B cell (primary cell): Measurements from ENCODE around the gene CRYGB. TPM values are rescaled to one million over a fixed set of nuclear protein-coding genes. Genes with fewer than 3 reads are reported as not detected.
"Not testable (repeated sequence)": the region's sequence is repeated elsewhere in the genome, so short reads cannot be mapped to it uniquely, and the experiment has no call there.

Source experiments
- ATAC-seq: fragments of 200-7000 bp; cut with Tn5 transposase; one replicate; pipeline ENCODE4 v1.10.0; 2021; ENCODE audit warnings: low read depth, mild to moderate bottlenecking, moderate number of reproducible peaks, moderate library complexity
- CTCF ChIA-PET: fragments of 350-600 bp; sonication (Branson Sonifier 250); formaldehyde crosslinking; loops from one replicate; lab custom pipeline; 2021; ENCODE audit warnings: antibody characterized with exemption, inconsistent platforms; lab: Charles Lee
- POLR2A ChIA-PET: fragments of 350-600 bp; sonication (Branson Sonifier 250); formaldehyde crosslinking; loops from one replicate; lab custom pipeline; 2021; ENCODE audit warnings: antibody characterized with exemption; lab: Charles Lee
- DNase-seq: peaks from one replicate; pipeline ENCODE4 v3.0.0; 2013
- H2AFZ ChIP-seq: 2 replicates; pipeline ENCODE4 v1.6.1; 2012; ENCODE audit warnings: mild to moderate bottlenecking, low read depth, low read length; ENCODE audit not compliant: insufficient read depth, poor library complexity, severe bottlenecking
- H3K27ac ChIP-seq, 2 donors: 1 replicate in 1 of 2; 2 replicates in 1 of 2; pipeline ENCODE4 v1.5.1; 2012 to 2013; ENCODE audit warnings: low read length in 2 of 2, mild to moderate bottlenecking in 2 of 2, moderate library complexity in 1 of 2
- H3K27me3 ChIP-seq, 4 experiments: fragments of 200-600 bp in 1 of 4; sonication (generic) in 1 of 4; replicated peaks in 1 of 4; 1 replicate in 2 of 4; 2 replicates in 2 of 4; pipeline versions ENCODE4 v1.6.1 to v1.7.0; 2013 to 2016; ENCODE audit warnings: low read length in 3 of 4, mild to moderate bottlenecking in 2 of 4, mixed read lengths in 1 of 4, moderate library complexity in 1 of 4; ENCODE audit not compliant: insufficient read depth in 4 of 4, control insufficient read depth in 3 of 4; ENCODE audit errors: control extremely low read depth in 1 of 4
- H3K36me3 ChIP-seq, 2 experiments: replicated peaks in 1 of 2; 1 replicate in 1 of 2; 2 replicates in 1 of 2; pipeline versions ENCODE4 v1.6.1 to v1.7.1; 2013; ENCODE audit warnings: low read length in 1 of 2; ENCODE audit not compliant: insufficient read depth in 2 of 2, control insufficient read depth in 1 of 2; ENCODE audit errors: control extremely low read depth in 1 of 2, extremely low read depth in 1 of 2
- H3K4me1 ChIP-seq, 2 donors: fragments of 200-600 bp in 1 of 2; sonication (generic) in 1 of 2; 1 replicate in 1 of 2; 2 replicates in 1 of 2; pipeline versions ENCODE4 v1.5.1 to v1.6.1; 2013 to 2017; ENCODE audit warnings: low read length in 2 of 2; ENCODE audit not compliant: control insufficient read depth in 2 of 2, insufficient read depth in 2 of 2
- H3K4me2 ChIP-seq: replicated peaks from 2 replicates; pipeline ENCODE3; 2012; ENCODE audit warnings: mild to moderate bottlenecking, low read depth, low read length; ENCODE audit not compliant: poor library complexity, severe bottlenecking
- H3K4me3 ChIP-seq, 5 experiments: fragments of 200-600 bp in 1 of 5; sonication (generic) in 1 of 5; 1 replicate in 3 of 5; 2 replicates in 2 of 5; pipeline versions ENCODE4 v1.5.1 to v1.7.0; 2011 to 2016; ENCODE audit warnings: low read length in 4 of 5, mild to moderate bottlenecking in 4 of 5, low read depth in 2 of 5, control low read depth in 1 of 5, moderate library complexity in 1 of 5; ENCODE audit not compliant: insufficient read depth in 1 of 5; ENCODE audit errors: control extremely low read depth in 1 of 5, extremely low read depth in 1 of 5
- H3K79me2 ChIP-seq: fragments of 200-600 bp; sonication (generic); one replicate; pipeline ENCODE4 v1.6.0; 2016; ENCODE audit warnings: low read length; ENCODE audit not compliant: control insufficient read depth, insufficient read depth
- H3K9ac ChIP-seq: fragments of 200-600 bp; sonication (generic); 2 replicates; pipeline ENCODE4 v1.6.1; 2017; ENCODE audit warnings: mild to moderate bottlenecking, low read length, moderate library complexity
- H3K9me3 ChIP-seq, 3 donors: one replicate each; pipeline versions ENCODE4 v1.6.1 to v1.7.1; 2013; ENCODE audit warnings: low read length in 2 of 3; ENCODE audit not compliant: control insufficient read depth in 2 of 3, insufficient read depth in 1 of 3; ENCODE audit errors: control extremely low read depth in 1 of 3
- H4K20me1 ChIP-seq: 2 replicates; pipeline ENCODE4 v1.6.0; 2012; ENCODE audit warnings: mild to moderate bottlenecking, low read length; ENCODE audit not compliant: insufficient read depth, control insufficient read depth, poor library complexity, severe bottlenecking
- H3K27ac Mint-ChIP-seq: one replicate; pipeline ENCODE4 v1.8.0; 2021; ENCODE audit warnings: mixed read lengths
- H3K27me3 Mint-ChIP-seq: one replicate; pipeline ENCODE4 v1.8.0; 2021; ENCODE audit warnings: mixed read lengths
- H3K4me1 Mint-ChIP-seq: one replicate; pipeline ENCODE4 v1.8.0; 2021; ENCODE audit warnings: mixed read lengths
- H3K4me3 Mint-ChIP-seq: one replicate; pipeline ENCODE4 v1.8.0; 2021; ENCODE audit warnings: mixed read lengths
- H3K9me3 Mint-ChIP-seq: one replicate; pipeline ENCODE4 v1.8.0; 2022; ENCODE audit warnings: mixed read lengths; ENCODE audit not compliant: insufficient read depth
- EZH2 ChIP-seq: IDR thresholded peaks from 2 replicates; pipeline ENCODE4 v1.6.1; 2012; ENCODE audit warnings: borderline replicate concordance, low read depth, mild to moderate bottlenecking, moderate library complexity, low read length; ENCODE audit not compliant: insufficient read depth, poor library complexity, severe bottlenecking
- WGBS: methylation state at CpG from one replicate; pipeline ENCODE4 v1.1.5; 2013; ENCODE audit warnings: missing lambda C conversion rate; ENCODE audit not compliant: insufficient coverage; 5-methylcytosine and 5-hydroxymethylcytosine counted together
- intact Hi-C: fragments of 100-400 bp; cut with micrococcal nuclease; formaldehyde crosslinking; loops from one replicate; pipeline ENCODE4 v1.10.0; 2022
- polyA plus RNA-seq: library from polyadenylated mRNA; depleted of rRNA; stranded (reverse); fragments of >200 nt; gene quantifications from 2 replicates; pipeline ENCODE4 v1.2.3, GENCODE V29; 2012
- total RNA-seq, 2 donors: library from RNA; stranded (reverse); fragments of 120-200 nt in 1 of 2; gene quantifications; 1 replicate in 1 of 2; 2 replicates in 1 of 2; pipeline versions ENCODE4 v1.2.3 to v1.2.4, GENCODE V29; 2013 to 2022
- TF ChIP-seq, protein P1 (sequence below): fragments of 200-600 bp; IDR thresholded peaks from one replicate; pipeline ENCODE4 v1.8.0; 2022; ENCODE audit warnings: antibody characterized with exemption, mild to moderate bottlenecking

Gene CRYGB
- total and polyA plus RNA-seq, 2 donors (not counting 1 experiment from before 2014, with no cell fraction given) = not detected

DNA sequence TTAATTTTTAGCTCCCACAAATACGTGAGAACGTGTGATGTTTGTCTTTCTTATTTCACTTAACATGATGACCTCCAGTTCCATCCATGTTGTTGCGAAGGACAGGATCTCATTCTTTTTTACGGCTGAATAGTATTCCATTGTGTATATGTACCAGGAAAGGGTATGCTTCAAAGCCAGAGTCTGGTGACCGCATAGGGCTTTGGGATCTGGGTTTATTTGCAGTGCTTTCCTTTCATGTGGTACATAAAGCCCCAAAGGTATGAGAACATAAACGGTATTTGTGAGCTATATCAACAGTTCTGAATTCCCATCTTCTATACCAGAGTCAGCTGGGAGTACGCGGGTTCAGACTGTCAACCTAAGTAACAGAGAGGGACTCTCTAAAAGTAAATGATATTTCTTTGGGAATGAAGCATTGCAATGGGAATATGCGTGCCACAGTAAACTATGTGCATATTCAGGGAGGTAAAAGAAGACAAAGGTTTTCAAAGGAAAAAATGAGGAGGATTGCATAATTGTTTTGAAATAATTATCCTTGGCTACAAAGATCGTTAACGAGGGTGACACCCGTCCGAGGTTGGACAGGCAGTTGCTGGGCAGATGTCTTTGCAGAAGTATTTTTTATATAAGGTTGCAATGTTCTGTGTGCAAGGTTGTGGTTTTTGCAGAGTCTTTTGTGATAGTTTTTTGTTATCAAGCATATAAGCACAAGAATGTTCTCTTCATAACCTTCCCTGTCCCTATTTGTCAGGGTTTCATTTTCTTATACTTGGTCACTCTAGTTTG lies 46.1 kb downstream of the CRYGB start:
- no peaks in the 10 kb centered on the region for H3K36me3 ChIP-seq
- WGBS = 46% methylated on average over 6 of the region's 13 CpGs
- no peaks in the 10 kb centered on the region for H3K9me3 Mint-ChIP-seq
- H3K4me3 ChIP-seq = no peak overlapping the region
- peaks cover 25% of the 10 kb centered on the region for H3K27me3 Mint-ChIP-seq
- CTCF ChIA-PET = no interaction called here
- no peak overlapping the region for H3K27ac Mint-ChIP-seq
- ATAC-seq = no peak
- H3K4me2 ChIP-seq = no peak overlapping the region
- intact Hi-C loops = no loop called here
- no peak overlapping the region for H3K27ac ChIP-seq
- no peak overlapping the region for H3K9ac ChIP-seq
- H3K4me1 Mint-ChIP-seq = no peaks in the 10 kb centered on the region
- no peak for TF ChIP-seq EZH2
- TF ChIP-seq, protein P1, sequence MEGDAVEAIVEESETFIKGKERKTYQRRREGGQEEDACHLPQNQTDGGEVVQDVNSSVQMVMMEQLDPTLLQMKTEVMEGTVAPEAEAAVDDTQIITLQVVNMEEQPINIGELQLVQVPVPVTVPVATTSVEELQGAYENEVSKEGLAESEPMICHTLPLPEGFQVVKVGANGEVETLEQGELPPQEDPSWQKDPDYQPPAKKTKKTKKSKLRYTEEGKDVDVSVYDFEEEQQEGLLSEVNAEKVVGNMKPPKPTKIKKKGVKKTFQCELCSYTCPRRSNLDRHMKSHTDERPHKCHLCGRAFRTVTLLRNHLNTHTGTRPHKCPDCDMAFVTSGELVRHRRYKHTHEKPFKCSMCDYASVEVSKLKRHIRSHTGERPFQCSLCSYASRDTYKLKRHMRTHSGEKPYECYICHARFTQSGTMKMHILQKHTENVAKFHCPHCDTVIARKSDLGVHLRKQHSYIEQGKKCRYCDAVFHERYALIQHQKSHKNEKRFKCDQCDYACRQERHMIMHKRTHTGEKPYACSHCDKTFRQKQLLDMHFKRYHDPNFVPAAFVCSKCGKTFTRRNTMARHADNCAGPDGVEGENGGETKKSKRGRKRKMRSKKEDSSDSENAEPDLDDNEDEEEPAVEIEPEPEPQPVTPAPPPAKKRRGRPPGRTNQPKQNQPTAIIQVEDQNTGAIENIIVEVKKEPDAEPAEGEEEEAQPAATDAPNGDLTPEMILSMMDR = no peak
- no peaks in the 10 kb centered on the region for H4K20me1 ChIP-seq
- no peaks in the 10 kb centered on the region for H3K9me3 ChIP-seq
- DNase-seq = no peak
- POLR2A ChIA-PET = no interaction called here
- H2AFZ ChIP-seq = no peak overlapping the region
- H3K27me3 ChIP-seq = peaks cover 0 to 3% (median 0%) of the 10 kb centered on the region in 4 experiments
- H3K4me1 ChIP-seq = no peaks in the 10 kb centered on the region
- H3K79me2 ChIP-seq = no peaks in the 10 kb centered on the region
- no peak overlapping the region for H3K4me3 Mint-ChIP-seq

DNA sequence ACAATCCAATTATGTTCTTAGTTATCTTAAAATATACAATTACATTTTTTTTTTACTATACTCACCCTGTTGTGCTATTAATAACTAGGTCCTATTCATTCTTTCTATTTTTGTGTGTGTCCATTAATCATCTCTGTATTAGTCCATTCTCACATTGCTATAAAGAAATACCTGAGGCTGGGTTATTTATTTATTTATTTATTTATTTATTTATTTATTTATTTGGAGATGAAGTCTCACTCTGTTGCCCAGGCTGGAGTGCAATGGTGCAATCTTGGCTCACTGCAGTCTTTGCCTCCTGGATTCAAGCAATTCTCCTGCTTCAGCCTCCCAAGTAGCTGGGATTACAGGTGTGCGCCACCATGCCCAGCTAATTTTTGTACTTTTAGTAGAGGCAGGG lies 47.3 kb downstream of the CRYGB start:
- ATAC-seq, H3K27me3 ChIP-seq, CTCF ChIA-PET, H4K20me1 ChIP-seq, H3K4me1 Mint-ChIP-seq, H3K9me3 Mint-ChIP-seq, H3K4me1 ChIP-seq, H3K4me3 ChIP-seq, H3K9me3 ChIP-seq, DNase-seq, H3K9ac ChIP-seq, intact Hi-C loops, H3K79me2 ChIP-seq, H3K36me3 ChIP-seq, H3K27ac Mint-ChIP-seq, POLR2A ChIA-PET, H3K4me2 ChIP-seq, H3K27ac ChIP-seq, H3K4me3 Mint-ChIP-seq, H2AFZ ChIP-seq: not testable (repeated sequence)
- WGBS = 100% methylated on average over 1 of the region's 1 CpG
- H3K27me3 Mint-ChIP-seq = peaks cover 25% of the 10 kb centered on the region
